GM23248 (cell line): ENCODE data around the gene MLXIPL. TPM values are rescaled to one million over a fixed set of nuclear protein-coding genes. Genes with fewer than 3 reads are reported as not detected.
"Not testable (repeated sequence)": the region's sequence is repeated elsewhere in the genome, so short reads cannot be mapped to it uniquely, and the experiment has no call there.

Experiments
- DNase-seq: peaks from one replicate; pipeline ENCODE4 v3.0.0-alpha.2; 2015
- H2AFZ ChIP-seq: fragments of 200-600 bp; sonication (generic); 2 replicates; pipeline ENCODE4 v1.6.1; 2016; ENCODE audit warnings: antibody characterized with exemption
- H3F3A ChIP-seq: fragments of 200-600 bp; sonication (generic); 2 replicates; pipeline ENCODE4 v1.6.1; 2016; ENCODE audit warnings: mild to moderate bottlenecking, antibody characterized with exemption, mixed run types; ENCODE audit not compliant: insufficient read depth
- H3K27ac ChIP-seq: fragments of 200-600 bp; sonication (generic); 2 replicates; pipeline ENCODE4 v1.5.1; 2016; ENCODE audit warnings: mild to moderate bottlenecking
- H3K27me3 ChIP-seq: fragments of 200-600 bp; sonication (generic); replicated peaks from 2 replicates; pipeline ENCODE4 v1.6.1; 2016; ENCODE audit warnings: mild to moderate bottlenecking; ENCODE audit not compliant: insufficient read depth
- H3K36me3 ChIP-seq: fragments of 200-600 bp; sonication (generic); 2 replicates; pipeline ENCODE4 v1.6.1; 2016; ENCODE audit warnings: low read depth, mild to moderate bottlenecking
- H3K4me1 ChIP-seq: fragments of 200-600 bp; sonication (generic); 2 replicates; pipeline ENCODE4 v1.6.1; 2016; ENCODE audit warnings: mild to moderate bottlenecking; ENCODE audit not compliant: insufficient read depth
- H3K4me2 ChIP-seq: fragments of 200-600 bp; sonication (generic); one replicate; pipeline ENCODE4 v1.6.1; 2016; ENCODE audit warnings: mild to moderate bottlenecking; ENCODE audit not compliant: unreplicated experiment
- H3K4me3 ChIP-seq: fragments of 200-600 bp; sonication (generic); 2 replicates; pipeline ENCODE4 v1.5.1; 2016; ENCODE audit warnings: mild to moderate bottlenecking
- H3K79me2 ChIP-seq: fragments of 200-600 bp; sonication (generic); 2 replicates; pipeline ENCODE4 v1.6.1; 2016; ENCODE audit warnings: mild to moderate bottlenecking; ENCODE audit not compliant: insufficient read depth
- H3K9ac ChIP-seq: fragments of 200-600 bp; sonication (generic); 2 replicates; pipeline ENCODE4 v1.6.1; 2016; ENCODE audit warnings: mild to moderate bottlenecking
- H3K9me2 ChIP-seq: fragments of 200-600 bp; sonication (generic); 2 replicates; pipeline ENCODE4 v1.6.1; 2016; ENCODE audit warnings: mixed run types, mild to moderate bottlenecking, moderate library complexity; ENCODE audit not compliant: insufficient read depth
- H3K9me3 ChIP-seq: fragments of 200-600 bp; sonication (generic); one replicate; pipeline ENCODE4 v1.6.1; 2017; ENCODE audit warnings: low read depth
- H4K20me1 ChIP-seq: fragments of 200-600 bp; sonication (generic); 2 replicates; pipeline ENCODE4 v1.6.0; 2016; ENCODE audit not compliant: insufficient read depth
- EZH2 ChIP-seq: fragments of 200-600 bp; sonication (generic); IDR thresholded peaks from 2 replicates; pipeline ENCODE4 v1.6.1; 2018; ENCODE audit warnings: antibody characterized with exemption, mild to moderate bottlenecking; ENCODE audit not compliant: insufficient read depth, poor library complexity, severe bottlenecking
- EZH2phosphoT487 ChIP-seq: fragments of 200-600 bp; sonication (generic); IDR thresholded peaks from 2 replicates; pipeline ENCODE4 v1.6.1; 2018; ENCODE audit warnings: antibody characterized with exemption, moderate library complexity, mild to moderate bottlenecking, low read depth; ENCODE audit not compliant: insufficient read depth
- WGBS, 2 experiments: methylation state at CpG; one replicate each; pipeline ENCODE4 v1.1.6; 2015 to 2017; ENCODE audit warnings: low lambda C conversion rate in 2 of 2, low coverage in 1 of 2; ENCODE audit errors: missing lambda C conversion rate in 2 of 2; 5-methylcytosine and 5-hydroxymethylcytosine counted together
- in situ Hi-C: fragments of 300-500 bp; cut with MboI; formaldehyde crosslinking; loops from 2 replicates; pipeline ENCODE4 v1.15.0; 2020
- polyA plus RNA-seq: library from polyadenylated mRNA; unstranded; fragments of >200 nt; fragmentation: Nextera tagmentation; extraction: Ambion mirVana; gene quantifications from 2 replicates; pipeline ENCODE4 v1.2.1, GENCODE V29; 2016
- total RNA-seq: library from RNA; depleted of rRNA; stranded (reverse); fragments of >200 nt; shearing (Covaris generic); gene quantifications from 2 replicates; pipeline ENCODE4 v1.2.3, GENCODE V29; 2014

MLXIPL gene
- total and polyA plus RNA-seq, 2 experiments from 2014 or later: not detected

DNA sequence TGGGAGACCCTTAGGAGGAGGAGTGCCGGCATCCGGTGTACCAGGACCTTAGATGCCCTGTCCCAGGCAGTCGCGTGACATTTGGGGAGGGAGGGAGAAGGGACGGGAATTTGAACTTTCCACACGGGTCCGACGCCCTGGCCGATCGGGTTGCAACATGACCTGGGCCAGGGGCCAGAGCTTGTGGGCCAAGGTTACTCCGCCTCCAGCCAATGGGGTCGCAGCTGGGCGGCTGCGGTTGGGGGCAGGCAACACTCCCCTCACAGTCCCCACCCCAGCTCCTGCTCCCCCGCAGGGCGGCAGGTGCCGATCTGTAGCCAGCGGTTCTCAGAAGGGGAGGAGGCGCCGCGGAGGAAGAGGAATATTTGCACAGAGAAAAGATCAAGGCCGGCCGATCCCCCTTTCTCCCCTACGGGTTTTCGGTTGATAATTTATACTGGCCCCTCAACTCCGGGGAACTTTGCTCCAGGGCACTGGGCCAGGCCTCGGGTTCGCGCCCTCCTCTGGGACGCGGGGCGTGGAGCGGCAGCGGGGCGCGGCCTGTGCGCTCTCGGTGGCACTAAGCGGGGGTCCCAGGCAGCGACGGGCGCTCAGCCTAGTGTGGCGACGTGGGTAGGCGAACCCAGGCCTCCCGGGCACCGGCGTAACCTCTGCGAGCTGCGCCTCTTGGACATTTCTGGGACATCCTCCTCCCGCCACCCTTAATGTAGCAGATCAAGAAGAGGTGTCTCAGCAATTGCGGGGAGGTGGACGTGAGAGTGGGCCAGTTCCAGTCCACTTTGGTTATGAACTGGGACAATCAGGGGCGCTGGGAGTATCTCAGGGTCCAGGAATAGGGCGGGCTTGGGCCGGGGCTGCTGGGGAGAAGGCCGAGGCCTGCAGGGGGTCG lies 1.2 kb downstream of the MLXIPL start:
- H3K36me3 ChIP-seq: no peaks in the 10 kb centered on the region
- H3K9ac ChIP-seq: no peak overlapping the region
- no peak overlapping the region for H2AFZ ChIP-seq
- no peaks in the 10 kb centered on the region for H3K4me1 ChIP-seq
- 4 to 5% methylated on average over 38 to 51 of the region's 58 CpGs for WGBS, 2 experiments
- no peaks in the 10 kb centered on the region for H3K9me2 ChIP-seq
- no peak overlapping the region for H3K27ac ChIP-seq
- in situ Hi-C loops: loop anchor here (25.0 kb wide), 1 partner anchor 239 kb away; the partner anchor contains the start of gene TMEM270
- no peaks in the 10 kb centered on the region for H3K9me3 ChIP-seq
- TF ChIP-seq EZH2: peak; percentile 82
- no peak for TF ChIP-seq EZH2phosphoT487
- H3K79me2 ChIP-seq: no peaks in the 10 kb centered on the region
- H3F3A ChIP-seq: no peaks in the 10 kb centered on the region
- H3K4me2 ChIP-seq: peak overlapping the region; percentile 65
- H3K27me3 ChIP-seq: peaks cover 38% of the 10 kb centered on the region
- no peaks in the 10 kb centered on the region for H4K20me1 ChIP-seq
- peak; percentile 36 for DNase-seq
- H3K4me3 ChIP-seq: 0 out of 2 replicates have a peak overlapping the region, but pooled peaks have one; percentile 32

DNA sequence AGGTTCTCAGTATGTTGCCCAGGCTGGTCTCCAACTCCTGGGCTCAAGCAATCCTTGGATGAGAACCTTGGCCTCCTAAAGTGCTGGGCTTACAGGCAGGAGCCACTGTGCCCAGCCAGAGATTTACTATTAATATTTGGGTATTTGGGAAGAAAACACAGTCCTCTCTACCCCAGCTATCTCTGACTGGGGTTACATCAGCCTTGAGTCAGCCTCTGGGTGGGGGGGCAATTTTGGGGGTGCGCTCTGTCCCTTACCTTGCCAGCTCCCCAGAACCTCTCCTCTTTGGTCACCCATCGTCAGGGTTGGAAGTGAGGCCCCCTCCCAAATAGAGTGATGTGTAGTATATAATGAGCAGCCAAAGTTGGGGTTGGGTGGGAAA lies 1.8 kb downstream of the MLXIPL start:
- H3K4me2 ChIP-seq: peak overlapping the region; percentile 65
- no peak for TF ChIP-seq EZH2phosphoT487
- TF ChIP-seq EZH2: no peak
- H3F3A ChIP-seq: no peaks in the 10 kb centered on the region
- DNase-seq: no peak
- H3K79me2 ChIP-seq: no peaks in the 10 kb centered on the region
- no peaks in the 10 kb centered on the region for H3K4me1 ChIP-seq
- H3K9me2 ChIP-seq: no peaks in the 10 kb centered on the region
- H2AFZ ChIP-seq: no peak overlapping the region
- WGBS, 2 experiments: 21 to 25% methylated on average over 2 of the region's 2 CpGs
- no peaks in the 10 kb centered on the region for H4K20me1 ChIP-seq
- in situ Hi-C loops: loop anchor here (25.0 kb wide), 1 partner anchor 240 kb away; the partner anchor contains the start of gene TMEM270
- H3K9ac ChIP-seq: no peak overlapping the region
- peaks cover 35% of the 10 kb centered on the region for H3K27me3 ChIP-seq
- no peak overlapping the region for H3K4me3 ChIP-seq
- H3K27ac ChIP-seq: no peak overlapping the region
- no peaks in the 10 kb centered on the region for H3K36me3 ChIP-seq
- H3K9me3 ChIP-seq: no peaks in the 10 kb centered on the region

GRCh38 chr7:73621168-73622063 lies 2.9 kb downstream of the MLXIPL start:
- Histone ChIP-seq H3K27ac (no peak overlapping the region), H2AFZ (no peak overlapping the region), H3K4me2 (no peak overlapping the region), H3K27me3 (peaks cover 35% of the 10 kb centered on the region), H3F3A (no peaks in the 10 kb centered on the region), H3K4me1 (no peaks in the 10 kb centered on the region), H3K4me3 (no peak overlapping the region), H3K9me3 (no peaks in the 10 kb centered on the region), H3K36me3 (no peaks in the 10 kb centered on the region), H3K79me2 (no peaks in the 10 kb centered on the region), H3K9ac (no peak overlapping the region), H4K20me1 (no peaks in the 10 kb centered on the region), H3K9me2 (no peaks in the 10 kb centered on the region)
- WGBS, 2 experiments: 60 to 69% methylated on average over 6 to 7 of the region's 7 CpGs
- TF ChIP-seq EZH2phosphoT487: no peak
- no peak for TF ChIP-seq EZH2
- DNase-seq: no peak
- in situ Hi-C loops: loop anchor here (25.0 kb wide), 1 partner anchor 241 kb away; the partner anchor contains the start of gene TMEM270

GRCh38 chr7:73619394-73619793 lies 4.9 kb downstream of the MLXIPL start:
- not testable (repeated sequence) for H3K79me2 ChIP-seq, H3K4me1 ChIP-seq, H3K36me3 ChIP-seq, H3K27ac ChIP-seq, H2AFZ ChIP-seq, H3K9me2 ChIP-seq, DNase-seq, H3F3A ChIP-seq, H3K4me2 ChIP-seq, H3K4me3 ChIP-seq, H4K20me1 ChIP-seq, H3K9ac ChIP-seq, H3K9me3 ChIP-seq
- WGBS, 2 experiments: 83 to 90% methylated on average over 11 of the region's 11 CpGs
- H3K27me3 ChIP-seq: peaks cover 29% of the 10 kb centered on the region
- in situ Hi-C loops: loop anchor here (25.0 kb wide), 1 partner anchor 243 kb away; the partner anchor contains the start of gene TMEM270
